Measurements from ENCODE around the gene GDPD4.

The GDPD4 gene

GRCh38 chr11:77202941-77203900 lies 98.3 kb downstream of the GDPD4 start:
- H3K9ac ChIP-seq (ENCODE audit: low read depth, low read length): no peak overlapping the region
- 87% methylated on average over 25 of the region's 25 CpGs for WGBS
- H3K9me3 ChIP-seq (ENCODE audit: insufficient read depth, low read depth, low read length): no peaks in the 10 kb centered on the region
- H3K27ac ChIP-seq (ENCODE audit: low read depth, low read length): no peak overlapping the region
- H3K27me3 ChIP-seq (ENCODE audit: insufficient read depth, low read length): no peaks in the 10 kb centered on the region
- H3K4me1 ChIP-seq (ENCODE audit: insufficient read depth, low read length): no peaks in the 10 kb centered on the region
- H3K4me3 ChIP-seq (ENCODE audit: low read length): no peak overlapping the region
- no peaks in the 10 kb centered on the region for H3K36me3 ChIP-seq (ENCODE audit: insufficient read depth, low read length)

GRCh38 chr11:77201991-77202841 lies 99.3 kb downstream of the GDPD4 start:
- WGBS: 92% methylated on average over 23 of the region's 23 CpGs
- H3K36me3 ChIP-seq (ENCODE audit: insufficient read depth, low read length): no peaks in the 10 kb centered on the region
- no peaks in the 10 kb centered on the region for H3K4me1 ChIP-seq (ENCODE audit: insufficient read depth, low read length)

GRCh38 chr11:77201370-77201769 lies 100.1 kb downstream of the GDPD4 start:
- no peaks in the 10 kb centered on the region for H3K4me1 ChIP-seq (ENCODE audit: insufficient read depth, low read length)
- H3K36me3 ChIP-seq (ENCODE audit: insufficient read depth, low read length): no peaks in the 10 kb centered on the region
- H3K9ac ChIP-seq (ENCODE audit: low read depth, low read length): no peak overlapping the region
- no peaks in the 10 kb centered on the region for H3K9me3 ChIP-seq (ENCODE audit: insufficient read depth, low read depth, low read length)
- no peak overlapping the region for H3K27ac ChIP-seq (ENCODE audit: low read depth, low read length)
- 94% methylated on average over 11 of the region's 11 CpGs for WGBS
- H3K27me3 ChIP-seq (ENCODE audit: insufficient read depth, low read length): no peaks in the 10 kb centered on the region
- no peak overlapping the region for H3K4me3 ChIP-seq (ENCODE audit: low read length)

More at GRCh38 chr11:77201991-77202841, 99.3 kb downstream of the GDPD4 start:
- Histone ChIP-seq H3K9ac (ENCODE audit: low read depth, low read length) (no peak overlapping the region), H3K9me3 (ENCODE audit: insufficient read depth, low read depth, low read length) (no peaks in the 10 kb centered on the region), H3K4me3 (ENCODE audit: low read length) (no peak overlapping the region), H3K27me3 (ENCODE audit: insufficient read depth, low read length) (no peaks in the 10 kb centered on the region), H3K27ac (ENCODE audit: low read depth, low read length) (no peak overlapping the region)

GRCh38 chr11:77200351-77201268 lies 100.9 kb downstream of the GDPD4 start:
- no peak overlapping the region for H3K27ac ChIP-seq (ENCODE audit: low read depth, low read length)
- H3K4me1 ChIP-seq (ENCODE audit: insufficient read depth, low read length): no peaks in the 10 kb centered on the region
- H3K9ac ChIP-seq (ENCODE audit: low read depth, low read length): no peak overlapping the region
- no peaks in the 10 kb centered on the region for H3K27me3 ChIP-seq (ENCODE audit: insufficient read depth, low read length)
- no peak overlapping the region for H3K4me3 ChIP-seq (ENCODE audit: low read length)
- H3K9me3 ChIP-seq (ENCODE audit: insufficient read depth, low read depth, low read length): no peaks in the 10 kb centered on the region
- WGBS: 93% methylated on average over 12 of the region's 12 CpGs
- no peaks in the 10 kb centered on the region for H3K36me3 ChIP-seq (ENCODE audit: insufficient read depth, low read length)

GRCh38 chr11:77199137-77199745 lies 102.2 kb downstream of the GDPD4 start:
- Histone ChIP-seq H3K9me3 (ENCODE audit: insufficient read depth, low read depth, low read length) (no peaks in the 10 kb centered on the region), H3K9ac (ENCODE audit: low read depth, low read length) (no peak overlapping the region), H3K36me3 (ENCODE audit: insufficient read depth, low read length) (no peaks in the 10 kb centered on the region), H3K4me3 (ENCODE audit: low read length) (no peak overlapping the region), H3K27ac (ENCODE audit: low read depth, low read length) (no peak overlapping the region), H3K27me3 (ENCODE audit: insufficient read depth, low read length) (no peaks in the 10 kb centered on the region), H3K4me1 (ENCODE audit: insufficient read depth, low read length) (no peaks in the 10 kb centered on the region)
- WGBS: 96% methylated on average over 13 of the region's 13 CpGs

GRCh38 chr11:77198440-77198849 lies 103.0 kb downstream of the GDPD4 start:
- WGBS: 86% methylated on average over 11 of the region's 11 CpGs
- H3K9ac ChIP-seq (ENCODE audit: low read depth, low read length): no peak overlapping the region
- no peaks in the 10 kb centered on the region for H3K36me3 ChIP-seq (ENCODE audit: insufficient read depth, low read length)
- H3K4me3 ChIP-seq (ENCODE audit: low read length): no peak overlapping the region
- no peaks in the 10 kb centered on the region for H3K4me1 ChIP-seq (ENCODE audit: insufficient read depth, low read length)
- no peaks in the 10 kb centered on the region for H3K9me3 ChIP-seq (ENCODE audit: insufficient read depth, low read depth, low read length)
- no peak overlapping the region for H3K27ac ChIP-seq (ENCODE audit: low read depth, low read length)
- no peaks in the 10 kb centered on the region for H3K27me3 ChIP-seq (ENCODE audit: insufficient read depth, low read length)

- 93% methylated on average over 14 of the region's 14 CpGs for WGBS
- Histone ChIP-seq H3K9me3 (ENCODE audit: insufficient read depth, low read depth, low read length) (no peaks in the 10 kb centered on the region), H3K4me1 (ENCODE audit: insufficient read depth, low read length) (no peaks in the 10 kb centered on the region), H3K27ac (ENCODE audit: low read depth, low read length) (no peak overlapping the region), H3K27me3 (ENCODE audit: insufficient read depth, low read length) (no peaks in the 10 kb centered on the region), H3K36me3 (ENCODE audit: insufficient read depth, low read length) (no peaks in the 10 kb centered on the region), H3K9ac (ENCODE audit: low read depth, low read length) (no peak overlapping the region), H3K4me3 (ENCODE audit: low read length) (no peak overlapping the region)
Measured at GRCh38 chr11:77197626-77198320, 103.7 kb downstream of the GDPD4 start.

GRCh38 chr11:77196961-77197360 lies 104.5 kb downstream of the GDPD4 start:
- no peaks in the 10 kb centered on the region for H3K27me3 ChIP-seq (ENCODE audit: insufficient read depth, low read length)
- WGBS: 91% methylated on average over 8 of the region's 8 CpGs
- H3K4me3 ChIP-seq (ENCODE audit: low read length): no peak overlapping the region
- no peak overlapping the region for H3K27ac ChIP-seq (ENCODE audit: low read depth, low read length)
- no peaks in the 10 kb centered on the region for H3K4me1 ChIP-seq (ENCODE audit: insufficient read depth, low read length)
- no peak overlapping the region for H3K9ac ChIP-seq (ENCODE audit: low read depth, low read length)
- H3K36me3 ChIP-seq (ENCODE audit: insufficient read depth, low read length): no peaks in the 10 kb centered on the region
- no peaks in the 10 kb centered on the region for H3K9me3 ChIP-seq (ENCODE audit: insufficient read depth, low read depth, low read length)

- H3K36me3 ChIP-seq (ENCODE audit: insufficient read depth, low read length): no peaks in the 10 kb centered on the region
- no peak overlapping the region for H3K27ac ChIP-seq (ENCODE audit: low read depth, low read length)
- H3K27me3 ChIP-seq (ENCODE audit: insufficient read depth, low read length): no peaks in the 10 kb centered on the region
- no peak overlapping the region for H3K9ac ChIP-seq (ENCODE audit: low read depth, low read length)
- H3K9me3 ChIP-seq (ENCODE audit: insufficient read depth, low read depth, low read length): no peaks in the 10 kb centered on the region
- no peak overlapping the region for H3K4me3 ChIP-seq (ENCODE audit: low read length)
- WGBS: 92% methylated on average over 16 of the region's 16 CpGs
- no peaks in the 10 kb centered on the region for H3K4me1 ChIP-seq (ENCODE audit: insufficient read depth, low read length)
Measured at GRCh38 chr11:77195071-77195755, 106.3 kb downstream of the GDPD4 start.
